BLaER1 treated with 17β-estradiol and CSF1 and Interleukin-3, amounts not matched to agents 10 nM and 100 nM (cell line): Measurements from ENCODE around the gene GSDMA.
A peak's percentile ranks its signal among the peaks of the same experiment; 100 is the strongest.
"Not testable (repeated sequence)": the region's sequence is repeated elsewhere in the genome, so short reads cannot be mapped to it uniquely, and the experiment has no call there.

Source experiments
- H3K27ac ChIP-seq, 11 experiments: shearing (Covaris generic); formaldehyde crosslinking; 2 replicates each; pipeline ENCODE4 v1.8.1; 2022
- H3K27me3 ChIP-seq, 11 experiments: shearing (Covaris generic); formaldehyde crosslinking; 2 replicates each; pipeline ENCODE4 v1.8.1; 2022
- H3K36me3 ChIP-seq, 11 experiments: shearing (Covaris generic); formaldehyde crosslinking; 2 replicates each; pipeline ENCODE4 v1.8.1; 2022
- H3K4me1 ChIP-seq, 10 experiments: shearing (Covaris generic); formaldehyde crosslinking; 2 replicates each; pipeline ENCODE4 v1.8.1; 2022
- H3K4me2 ChIP-seq, 11 experiments: shearing (Covaris generic); formaldehyde crosslinking; 2 replicates each; pipeline ENCODE4 v1.8.1; 2022
- H3K4me3 ChIP-seq, 10 experiments: shearing (Covaris generic); formaldehyde crosslinking; 2 replicates each; pipeline ENCODE4 v1.8.1; 2022
- H3K9ac ChIP-seq, 11 experiments: shearing (Covaris generic); formaldehyde crosslinking; 2 replicates each; pipeline ENCODE4 v1.8.1; 2022
- H3K9me3 ChIP-seq, 11 experiments: shearing (Covaris generic); formaldehyde crosslinking; replicated peaks in 1 of 11; 2 replicates each; pipeline ENCODE4 v1.8.1; 2022
- H4K20me1 ChIP-seq, 11 experiments: shearing (Covaris generic); formaldehyde crosslinking; 2 replicates each; pipeline ENCODE4 v1.8.1; 2022
- Cebpa-rat ChIP-seq, 11 experiments: shearing (Covaris generic); IDR thresholded peaks; 2 replicates each; pipeline ENCODE4 v1.8.1; 2022

Gene GSDMA

GRCh38 chr17:39935909-39936308 lies 26.9 kb upstream of the GSDMA start:
- TF ChIP-seq Cebpa-rat (IDR thresholded peaks at IDR 0.05), result no peak
- Histone ChIP-seq H3K9me3 (peaks cover 0 to 4% (median 0%) of the 10 kb centered on the region in 11 experiments; a peak in 1 of 22 replicates), H3K27me3 (no peaks in the 10 kb centered on the region), H3K4me2 (peak overlapping the region; percentile 12 to 82 (median 37); a peak in 15 of 22 replicates), H3K4me1 (peaks cover 30 to 84% (median 78%) of the 10 kb centered on the region in 10 experiments), H3K27ac (peak overlapping the region in 1 of 11 experiments; percentile 19; a peak in 1 of 22 replicates), H3K9ac (peak overlapping the region in 1 of 11 experiments; percentile 53; a peak in 1 of 22 replicates), H3K36me3 (no peaks in the 10 kb centered on the region), H4K20me1 (no peaks in the 10 kb centered on the region), H3K4me3 (no peak overlapping the region)

- no peaks in the 10 kb centered on the region for H3K27me3 ChIP-seq
- no peak overlapping the region for H3K9ac ChIP-seq
- no peaks in the 10 kb centered on the region for H4K20me1 ChIP-seq
- no peak for TF ChIP-seq Cebpa-rat (IDR thresholded peaks at IDR 0.05)
- H3K4me1 ChIP-seq, result peaks cover 30 to 86% (median 77%) of the 10 kb centered on the region in 10 experiments
- peaks cover 0 to 4% (median 0%) of the 10 kb centered on the region in 11 experiments; a peak in 1 of 22 replicates for H3K9me3 ChIP-seq
- H3K4me2 ChIP-seq, result peak overlapping the region in 5 of 11 experiments; percentile 5 to 81 (median 71); a peak in 9 of 22 replicates
- H3K4me3 ChIP-seq, result no peak overlapping the region
- H3K27ac ChIP-seq, result 0 out of 22 replicates have a peak overlapping the region, but pooled peaks of 1 of the 11 experiments have one; percentile 83
- no peaks in the 10 kb centered on the region for H3K36me3 ChIP-seq
These were observed 25.4 kb upstream of the GSDMA start for GRCh38 chr17:39937447-39937846.

- Histone ChIP-seq H3K4me3 (no peak overlapping the region), H3K27me3 (no peaks in the 10 kb centered on the region), H3K4me2 (peak overlapping the region in 9 of 11 experiments; percentile 6 to 81 (median 74); a peak in 12 of 22 replicates), H4K20me1 (no peaks in the 10 kb centered on the region), H3K9me3 (no peaks in the 10 kb centered on the region), H3K4me1 (peaks cover 30 to 83% (median 73%) of the 10 kb centered on the region in 10 experiments), H3K36me3 (no peaks in the 10 kb centered on the region), H3K27ac (peak overlapping the region in 2 of 11 experiments; percentile 16 to 83; a peak in 2 of 22 replicates), H3K9ac (no peak overlapping the region)
- no peak for TF ChIP-seq Cebpa-rat (IDR thresholded peaks at IDR 0.05)
These were observed 24.5 kb upstream of the GSDMA start for GRCh38 chr17:39938140-39938869.

GRCh38 chr17:39939106-39939505 lies 23.7 kb upstream of the GSDMA start:
- Histone ChIP-seq H3K27me3 (no peaks in the 10 kb centered on the region), H3K4me1 (peaks cover 29 to 83% (median 73%) of the 10 kb centered on the region in 10 experiments), H3K9me3 (no peaks in the 10 kb centered on the region), H3K27ac (peak overlapping the region in 7 of 11 experiments; percentile 31 to 83 (median 76); a peak in 9 of 22 replicates), H3K36me3 (no peaks in the 10 kb centered on the region), H4K20me1 (no peaks in the 10 kb centered on the region), H3K4me3 (no peak overlapping the region), H3K4me2 (peak overlapping the region; percentile 40 to 81 (median 73)), H3K9ac (peak overlapping the region in 5 of 11 experiments; percentile 17 to 74 (median 70); a peak in 5 of 22 replicates)
- TF ChIP-seq Cebpa-rat (IDR thresholded peaks at IDR 0.05), result no peak

GRCh38 chr17:39939588-39940419 lies 23.0 kb upstream of the GSDMA start:
- H3K9me3 ChIP-seq, result no peaks in the 10 kb centered on the region
- peaks cover 29 to 82% (median 71%) of the 10 kb centered on the region in 10 experiments for H3K4me1 ChIP-seq
- H3K4me3 ChIP-seq, result no peak overlapping the region
- peak overlapping the region in 8 of 11 experiments; percentile 19 to 74 (median 54); a peak in 16 of 22 replicates for H3K9ac ChIP-seq
- no peaks in the 10 kb centered on the region for H3K36me3 ChIP-seq
- peak overlapping the region in 9 of 11 experiments; percentile 31 to 83 (median 63); a peak in 17 of 22 replicates for H3K27ac ChIP-seq
- no peaks in the 10 kb centered on the region for H4K20me1 ChIP-seq
- H3K4me2 ChIP-seq, result peak overlapping the region; percentile 40 to 81 (median 73)
- no peaks in the 10 kb centered on the region for H3K27me3 ChIP-seq
- no peak for TF ChIP-seq Cebpa-rat (IDR thresholded peaks at IDR 0.05)

GRCh38 chr17:39943702-39944392 lies 19.0 kb upstream of the GSDMA start:
- Histone ChIP-seq H3K9me3 (no peaks in the 10 kb centered on the region), H3K27me3 (no peaks in the 10 kb centered on the region), H3K27ac (no peak overlapping the region), H4K20me1 (no peaks in the 10 kb centered on the region), H3K4me1 (peaks cover 40 to 84% (median 72%) of the 10 kb centered on the region in 10 experiments), H3K9ac (peak overlapping the region in 5 of 11 experiments; percentile 14 to 52 (median 24); a peak in 4 of 22 replicates), H3K4me2 (peak overlapping the region; percentile 22 to 92 (median 74); a peak in 19 of 22 replicates), H3K36me3 (no peaks in the 10 kb centered on the region), H3K4me3 (no peak overlapping the region)
- TF ChIP-seq Cebpa-rat (IDR thresholded peaks at IDR 0.05), result no peak

GRCh38 chr17:39944393-39944711 lies 18.5 kb upstream of the GSDMA start:
- Histone ChIP-seq H4K20me1 (no peaks in the 10 kb centered on the region), H3K4me3 (no peak overlapping the region), H3K27me3 (no peaks in the 10 kb centered on the region), H3K4me2 (peak overlapping the region; percentile 22 to 92 (median 74); a peak in 19 of 22 replicates), H3K9me3 (no peaks in the 10 kb centered on the region), H3K36me3 (no peaks in the 10 kb centered on the region), H3K27ac (no peak overlapping the region), H3K4me1 (peaks cover 40 to 84% (median 72%) of the 10 kb centered on the region in 10 experiments), H3K9ac (peak overlapping the region in 2 of 11 experiments; percentile 31 to 52; a peak in 2 of 22 replicates)
- no peak for TF ChIP-seq Cebpa-rat (IDR thresholded peaks at IDR 0.05)

GRCh38 chr17:39946551-39947330 lies 16.1 kb upstream of the GSDMA start:
- H3K9me3 ChIP-seq, result no peaks in the 10 kb centered on the region
- TF ChIP-seq Cebpa-rat (IDR thresholded peaks at IDR 0.05), result no peak

GRCh38 chr17:39948489-39948828 lies 14.3 kb upstream of the GSDMA start:
- Histone ChIP-seq H3K9ac (peak overlapping the region in 8 of 11 experiments; percentile 31 to 66 (median 59); a peak in 13 of 22 replicates), H3K4me3 (0 out of 20 replicates have a peak overlapping the region, but pooled peaks of 1 of the 10 experiments have one; percentile 28), H3K4me2 (peak overlapping the region; percentile 61 to 86 (median 69)), H3K4me1 (peaks cover 58 to 92% (median 85%) of the 10 kb centered on the region in 10 experiments), H3K27ac (peak overlapping the region in 10 of 11 experiments; percentile 59 to 87 (median 82); a peak in 21 of 22 replicates)
- not testable (repeated sequence) for H4K20me1 ChIP-seq, H3K36me3 ChIP-seq, H3K27me3 ChIP-seq, H3K9me3 ChIP-seq

More at GRCh38 chr17:39946551-39947330, 16.1 kb upstream of the GSDMA start:
- no peaks in the 10 kb centered on the region for H3K36me3 ChIP-seq
- H3K9ac ChIP-seq, result peak overlapping the region in 5 of 11 experiments; percentile 31 to 63 (median 60); a peak in 6 of 22 replicates
- H3K4me2 ChIP-seq, result peak overlapping the region in 10 of 11 experiments; percentile 5 to 86 (median 72); a peak in 18 of 22 replicates
- no peaks in the 10 kb centered on the region for H3K27me3 ChIP-seq
- no peak overlapping the region for H3K4me3 ChIP-seq
- H3K4me1 ChIP-seq, result peaks cover 48 to 90% (median 79%) of the 10 kb centered on the region in 10 experiments
- H4K20me1 ChIP-seq, result no peaks in the 10 kb centered on the region
- H3K27ac ChIP-seq, result peak overlapping the region in 6 of 11 experiments; percentile 72 to 85 (median 82); a peak in 10 of 22 replicates
